Peyer's patch (tissue), 4 donors: ENCODE measurements around the gene TREML4. TPM values are rescaled to one million over a fixed set of nuclear protein-coding genes. Genes with fewer than 3 reads are reported as not detected.

ENCODE experiments used
- DNase-seq, 3 donors: peaks; one replicate each; pipeline ENCODE4 v3.0.0-alpha.2; 2017 to 2019
- H3K27ac ChIP-seq, 4 donors: fragments of 200-600 bp; sonication (generic); one replicate each; pipeline ENCODE4 v1.5.1; 2016 to 2019
- H3K27me3 ChIP-seq, 2 donors: fragments of 200-600 bp; sonication (generic); one replicate each; pipeline ENCODE4 v1.5.1; 2019
- H3K36me3 ChIP-seq, 3 donors: fragments of 200-600 bp; sonication (generic); one replicate each; pipeline ENCODE4 v1.5.1; 2016 to 2019
- H3K4me1 ChIP-seq, 4 donors: fragments of 200-600 bp; sonication (generic); one replicate each; pipeline ENCODE4 v1.5.1; 2016 to 2019
- H3K4me3 ChIP-seq, 4 donors: fragments of 200-600 bp; sonication (generic); 1 replicate in 3 of 4; 2 replicates in 1 of 4; pipeline ENCODE4 v1.5.1; 2016 to 2019; ENCODE audit warnings: mild to moderate bottlenecking in 1 of 4
- H3K9me3 ChIP-seq, 4 donors: fragments of 200-600 bp; sonication (generic); one replicate each; pipeline ENCODE4 v1.5.1; 2016 to 2019; ENCODE audit warnings: mild to moderate bottlenecking in 1 of 4
- CTCF ChIP-seq, 6 experiments: fragments of 450-650 bp in 4 of 6; fragments of 200-600 bp in 2 of 6; sonication (generic) in 1 of 6; IDR thresholded peaks; one replicate each; pipeline ENCODE4 v1.5.1; 2017 to 2019; ENCODE audit warnings: antibody characterized with exemption in 6 of 6, mild to moderate bottlenecking in 3 of 6, moderate library complexity in 1 of 6
- POLR2A ChIP-seq, 2 donors: fragments of 450-650 bp; IDR thresholded peaks; one replicate each; pipeline ENCODE4 v1.5.1; 2017; ENCODE audit warnings: antibody characterized with exemption in 2 of 2, mild to moderate bottlenecking in 2 of 2, moderate library complexity in 2 of 2
- small RNA-seq, 2 donors: library from RNA; depleted of rRNA; stranded (forward); fragments of <200 nt; gene quantifications; one replicate each; pipeline ENCODE3, GENCODE V24; 2016
- total RNA-seq, 4 donors: library from RNA; depleted of rRNA; stranded (reverse); fragments of >200 nt; gene quantifications; one replicate each; pipeline ENCODE4 v1.1.0, GENCODE V29; 2016

The TREML4 gene
- total RNA-seq, 4 donors from 2014 or later: not detected

GRCh38 chr6:41284726-41285125 lies 56.6 kb downstream of the TREML4 start:
- H3K36me3 ChIP-seq: no peaks in the 10 kb centered on the region
- DNase-seq: peak in 1 of 3 donors; percentile 40
- no peaks in the 10 kb centered on the region for H3K9me3 ChIP-seq
- TF ChIP-seq CTCF (IDR thresholded peaks at IDR 0.05) (no peak), POLR2A (IDR thresholded peaks at IDR 0.05) (no peak)
- no peaks in the 10 kb centered on the region for H3K4me1 ChIP-seq
- H3K27me3 ChIP-seq: no peaks in the 10 kb centered on the region
- no peak overlapping the region for H3K4me3 ChIP-seq
- no peak overlapping the region for H3K27ac ChIP-seq

DNA sequence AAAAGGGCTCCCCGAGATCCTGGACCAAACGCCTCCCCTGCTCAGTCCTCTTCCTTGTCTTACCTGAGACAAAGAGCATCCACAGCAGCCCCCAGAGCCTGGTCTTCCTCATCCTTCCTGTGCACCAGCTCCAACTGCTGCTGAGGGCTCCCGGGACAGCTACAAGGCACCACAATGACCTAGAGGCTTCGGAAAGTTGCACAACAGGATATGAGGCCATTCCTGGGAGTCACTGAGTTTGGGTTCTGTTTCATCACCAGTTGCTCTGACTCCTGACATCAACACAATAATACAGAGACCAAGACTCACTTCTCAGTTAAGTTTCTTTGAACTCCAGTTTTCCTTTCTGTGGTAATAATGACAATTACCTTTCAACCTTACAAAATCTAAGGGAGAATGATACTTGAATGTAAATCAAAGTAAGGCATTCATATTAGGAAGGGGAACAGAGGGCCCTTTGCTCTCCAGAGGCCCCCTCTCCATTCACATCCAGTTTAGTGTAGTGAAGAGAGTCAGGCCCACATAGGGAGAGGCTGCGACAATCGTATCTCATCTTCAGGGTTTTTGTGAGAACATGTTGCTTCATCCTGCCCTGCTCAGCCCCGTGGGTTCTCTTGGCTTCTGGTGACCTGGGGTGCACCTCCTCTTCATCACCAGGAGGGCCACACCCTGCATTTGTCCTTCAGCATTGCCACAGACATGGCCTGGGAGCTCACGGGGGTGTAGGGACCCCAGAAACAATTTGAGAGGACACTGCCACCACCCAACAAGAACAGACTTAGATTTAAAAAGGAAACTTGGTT lies 58.6 kb downstream of the TREML4 start, which contains the start of gene TREM1:
Gene TREM1 (minus strand): TSS at position 139 of the 803 bp plus-strand sequence. CDS start 27 bp downstream, at position 112.
- H3K27ac ChIP-seq: peak within 1 kb of the TSS in 2 of 4 donors; percentile 22 to 44

DNA sequence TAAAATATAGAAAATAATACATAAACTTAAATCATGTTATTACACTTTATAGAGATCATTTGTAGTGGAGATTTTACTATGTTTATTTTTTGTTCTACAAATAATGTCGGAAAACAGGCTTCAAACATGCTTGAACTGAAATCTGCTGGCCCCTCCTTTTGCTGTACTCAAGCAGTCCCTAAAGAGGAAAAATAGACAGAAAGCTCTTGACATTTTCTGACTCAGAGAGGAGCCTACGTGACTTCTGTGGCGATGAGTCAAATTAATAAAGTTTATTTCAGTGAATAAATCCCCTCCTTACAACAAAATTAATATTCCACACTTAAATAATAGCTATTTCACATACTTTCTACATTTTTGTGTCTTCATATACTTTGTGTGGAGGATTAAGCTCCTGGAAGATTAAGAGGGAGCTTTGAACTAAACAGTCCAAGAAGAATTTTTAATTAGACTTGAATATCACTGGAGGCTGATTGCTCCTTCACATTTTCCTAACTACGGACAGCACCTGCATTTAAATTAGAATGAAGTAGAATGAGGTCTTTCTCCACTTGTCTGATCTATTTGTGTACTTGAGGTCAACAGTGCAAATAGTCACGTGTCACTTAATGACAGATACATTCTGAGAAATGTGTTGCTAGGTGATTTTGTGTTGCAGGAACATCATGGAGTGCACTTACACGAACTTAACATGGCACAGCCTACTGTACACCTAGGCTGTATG lies 60.0 kb downstream of the TREML4 start:
- TF ChIP-seq POLR2A (IDR thresholded peaks at IDR 0.05) (no peak), CTCF (IDR thresholded peaks at IDR 0.05) (no peak)
- Histone ChIP-seq H3K9me3 (no peaks in the 10 kb centered on the region), H3K27me3 (no peaks in the 10 kb centered on the region), H3K27ac (no peak overlapping the region), H3K4me3 (no peak overlapping the region), H3K4me1 (no peaks in the 10 kb centered on the region), H3K36me3 (no peaks in the 10 kb centered on the region)
- DNase-seq: no peak

More for the DNA sequence above, 58.6 kb downstream of the TREML4 start, which contains the start of gene TREM1:
- Histone ChIP-seq H3K36me3 (no peaks in the 10 kb centered on the region), H3K9me3 (no peaks in the 10 kb centered on the region), H3K27me3 (no peaks in the 10 kb centered on the region), H3K4me3 (no peak within 1 kb of the TSS), H3K4me1 (no peaks in the 10 kb centered on the region)
- DNase-seq: peak in 1 of 3 donors; percentile 61
- TF ChIP-seq POLR2A (IDR thresholded peaks at IDR 0.05): no peak
- no peak for TF ChIP-seq CTCF (IDR thresholded peaks at IDR 0.05)

Small RNAs within 50 kb of the gene (small RNA-seq; reads per million reads assigned to genes)
- 0 reads per million in 2 donors for gene AL391903.2
- 0 reads per million in 2 donors for gene AL391903.3
- gene RNA5SP207: 0.47 to 1.4 reads per million in 2 donors

Other genes with a start within 250 kb of the TREML4 start
- 10 to 100 TPM in 3 of 4 donors, 1 to 10 TPM in 1; 8.3 to 34.6 (median 28.4) TPM for gene UNC5CL, start 189.1 kb upstream of the TREML4 start, total RNA-seq
- not detected for gene TSPO2, start 185.9 kb upstream of the TREML4 start, total RNA-seq
- 1 to 10 TPM in 1 of 4 donors, not detected in 3; 1.1 TPM for gene APOBEC2, start 175.1 kb upstream of the TREML4 start, total RNA-seq
- gene OARD1, start 156.0 kb upstream of the TREML4 start, total RNA-seq: 10 to 100 TPM; 33.3 to 49.5 (median 39.6) TPM
- gene NFYA, start 155.4 kb upstream of the TREML4 start, total RNA-seq: 10 to 100 TPM; 22.9 to 27.5 (median 23.4) TPM
- not detected for gene TREML1, start 74.0 kb upstream of the TREML4 start, total RNA-seq
- 1 to 10 TPM in 1 of 4 donors, not detected in 3; 1.2 TPM for gene TREM2, start 65.2 kb upstream of the TREML4 start, total RNA-seq
- gene TREML2, start 27.2 kb upstream of the TREML4 start, total RNA-seq: under 1 TPM in 1 of 4 donors, not detected in 3; 0.40 TPM
- 1 to 10 TPM in 1 of 4 donors, not detected in 3; 2.1 TPM for gene TREM1, start 58.3 kb downstream of the TREML4 start, total RNA-seq
- not detected for gene NCR2, start 107.3 kb downstream of the TREML4 start, total RNA-seq